GM12874 (cell line): ENCODE results near the gene LIFR.

ENCODE experiments used
- CTCF ChIP-seq: IDR thresholded peaks from 2 replicates; pipeline ENCODE4 v1.5.1; 2011; ENCODE audit warnings: low read depth, mild to moderate bottlenecking, control low read depth, low read length, moderate library complexity; ENCODE audit not compliant: insufficient read depth

LIFR gene

GRCh38 chr5:38576961-38577684, 20.7 kb upstream of the LIFR start:
- no peak for TF ChIP-seq CTCF

GRCh38 chr5:38576442-38576841, 20.0 kb upstream of the LIFR start:
- no peak for TF ChIP-seq CTCF

GRCh38 chr5:38575476-38575875, 19.0 kb upstream of the LIFR start:
- TF ChIP-seq CTCF = no peak

GRCh38 chr5:38574009-38574408, 17.6 kb upstream of the LIFR start:
- TF ChIP-seq CTCF = no peak

GRCh38 chr5:38573521-38573920, 17.1 kb upstream of the LIFR start:
- no peak for TF ChIP-seq CTCF

- TF ChIP-seq CTCF = no peak
These were observed 12.7 kb upstream of the LIFR start for GRCh38 chr5:38569180-38569579.

GRCh38 chr5:38563624-38564023, 7.2 kb upstream of the LIFR start:
- no peak for TF ChIP-seq CTCF
